ENCODE data around the gene FBXL14. TPM values are rescaled to one million over a fixed set of nuclear protein-coding genes. Genes with fewer than 3 reads are reported as not detected.

FBXL14 gene
- total RNA-seq, 3 donors from 2014 or later, result 29.4 to 39.6 (median 33.6) TPM

- no peak for DNase-seq
- no peak for TF ChIP-seq CTCF (IDR thresholded peaks at IDR 0.05)
- Histone ChIP-seq H3K4me3 (no peak overlapping the region), H3K9me3 (no peaks in the 10 kb centered on the region), H3K36me3 (ENCODE audit: low read depth) (no peaks in the 10 kb centered on the region), H3K4me1 (ENCODE audit: low read depth) (no peaks in the 10 kb centered on the region)
- intact Hi-C loops (cut with DNase I, micrococcal nuclease), result no loop called here
- no peak for ATAC-seq
These were observed 27.8 kb downstream of the FBXL14 start for GRCh38 chr12:1566449-1567135.

GRCh38 chr12:1565172-1565571, 29.2 kb downstream of the FBXL14 start:
- no peak for ATAC-seq
- no peak for DNase-seq
- TF ChIP-seq CTCF (IDR thresholded peaks at IDR 0.05), result no peak
- intact Hi-C loops (cut with DNase I, micrococcal nuclease), result no loop called here
- H3K4me3 ChIP-seq, result no peak overlapping the region
- no peaks in the 10 kb centered on the region for H3K36me3 ChIP-seq (ENCODE audit: low read depth)
- no peaks in the 10 kb centered on the region for H3K4me1 ChIP-seq (ENCODE audit: low read depth)
- no peaks in the 10 kb centered on the region for H3K9me3 ChIP-seq

- intact Hi-C loops (cut with DNase I, micrococcal nuclease), result no loop called here
- DNase-seq (no peak), ATAC-seq (no peak)
- no peaks in the 10 kb centered on the region for H3K4me1 ChIP-seq (ENCODE audit: low read depth)
- no peak overlapping the region for H3K4me3 ChIP-seq
- TF ChIP-seq CTCF (IDR thresholded peaks at IDR 0.05), result no peak
- H3K9me3 ChIP-seq, result no peaks in the 10 kb centered on the region
- no peaks in the 10 kb centered on the region for H3K36me3 ChIP-seq (ENCODE audit: low read depth)
These were observed 30.3 kb downstream of the FBXL14 start for GRCh38 chr12:1564067-1564466.

GRCh38 chr12:1562813-1563407, 31.5 kb downstream of the FBXL14 start:
- intact Hi-C loops (cut with DNase I, micrococcal nuclease), result no loop called here
- DNase-seq, result no peak
- no peak for TF ChIP-seq CTCF (IDR thresholded peaks at IDR 0.05)
- H3K36me3 ChIP-seq (ENCODE audit: low read depth), result no peaks in the 10 kb centered on the region
- no peaks in the 10 kb centered on the region for H3K9me3 ChIP-seq
- ATAC-seq, result no peak
- no peaks in the 10 kb centered on the region for H3K4me1 ChIP-seq (ENCODE audit: low read depth)
- no peak overlapping the region for H3K4me3 ChIP-seq

DNA sequence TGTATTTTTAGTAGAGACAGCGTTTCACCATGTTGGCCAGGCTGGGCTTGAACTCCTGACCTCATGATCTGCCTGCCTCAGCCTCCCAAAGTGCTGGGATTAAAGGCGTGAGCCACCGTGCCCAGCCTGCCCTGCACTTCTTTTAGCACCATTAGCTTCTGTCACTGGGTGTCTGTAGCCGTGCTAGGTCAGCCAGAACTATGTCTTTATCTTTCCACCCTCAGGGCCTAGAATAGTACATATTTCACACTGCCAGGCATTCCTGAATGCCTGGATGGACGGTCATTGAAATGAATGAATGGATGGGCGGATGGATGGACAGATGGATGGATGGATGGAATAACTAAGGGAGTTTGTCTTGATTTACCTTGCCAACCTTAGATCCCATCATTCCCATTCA, 33.7 kb downstream of the FBXL14 start:
- Histone ChIP-seq H3K9me3 (no peaks in the 10 kb centered on the region), H3K36me3 (ENCODE audit: low read depth) (no peaks in the 10 kb centered on the region), H3K4me1 (ENCODE audit: low read depth) (no peaks in the 10 kb centered on the region), H3K4me3 (no peak overlapping the region)
- no peak for ATAC-seq
- TF ChIP-seq CTCF (IDR thresholded peaks at IDR 0.05), result no peak
- intact Hi-C loops (cut with DNase I, micrococcal nuclease), result no loop called here
- DNase-seq, result no peak
